ENCODE results near the gene RFLNA.
A peak's percentile ranks its signal among the peaks of the same experiment; 100 is the strongest.

DNA sequence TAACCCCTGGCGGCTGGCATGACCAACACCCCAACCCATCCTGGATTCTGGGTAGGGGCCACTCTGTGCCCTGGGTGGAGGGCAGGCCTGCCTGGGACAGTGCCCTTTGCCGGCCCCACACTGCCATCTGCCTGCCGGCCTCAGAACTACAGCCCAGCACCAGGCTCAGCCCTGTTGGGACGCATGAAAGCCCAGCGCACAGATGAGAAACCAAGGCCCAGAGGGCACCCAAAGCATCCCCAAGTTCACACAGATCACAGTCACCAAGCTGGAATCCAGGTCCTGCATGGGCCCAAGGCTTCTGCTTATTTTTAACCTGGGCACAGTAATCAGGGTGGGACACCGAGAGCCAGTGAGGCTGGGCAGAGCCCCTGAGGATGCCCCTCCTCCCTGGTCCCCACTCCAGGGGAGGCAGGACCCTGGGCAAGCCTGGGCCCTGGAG lies 26.2 kb downstream of the RFLNA start:
- TF ChIP-seq, protein P1, sequence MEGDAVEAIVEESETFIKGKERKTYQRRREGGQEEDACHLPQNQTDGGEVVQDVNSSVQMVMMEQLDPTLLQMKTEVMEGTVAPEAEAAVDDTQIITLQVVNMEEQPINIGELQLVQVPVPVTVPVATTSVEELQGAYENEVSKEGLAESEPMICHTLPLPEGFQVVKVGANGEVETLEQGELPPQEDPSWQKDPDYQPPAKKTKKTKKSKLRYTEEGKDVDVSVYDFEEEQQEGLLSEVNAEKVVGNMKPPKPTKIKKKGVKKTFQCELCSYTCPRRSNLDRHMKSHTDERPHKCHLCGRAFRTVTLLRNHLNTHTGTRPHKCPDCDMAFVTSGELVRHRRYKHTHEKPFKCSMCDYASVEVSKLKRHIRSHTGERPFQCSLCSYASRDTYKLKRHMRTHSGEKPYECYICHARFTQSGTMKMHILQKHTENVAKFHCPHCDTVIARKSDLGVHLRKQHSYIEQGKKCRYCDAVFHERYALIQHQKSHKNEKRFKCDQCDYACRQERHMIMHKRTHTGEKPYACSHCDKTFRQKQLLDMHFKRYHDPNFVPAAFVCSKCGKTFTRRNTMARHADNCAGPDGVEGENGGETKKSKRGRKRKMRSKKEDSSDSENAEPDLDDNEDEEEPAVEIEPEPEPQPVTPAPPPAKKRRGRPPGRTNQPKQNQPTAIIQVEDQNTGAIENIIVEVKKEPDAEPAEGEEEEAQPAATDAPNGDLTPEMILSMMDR (conservative IDR thresholded peaks at IDR 0.05 in 1 of 2, IDR thresholded peaks at IDR 0.05 in 1 of 2; ENCODE audit: low read depth in 1 of 2, low read length in 2 of 2), result peak; percentile 82 to 92
- TF ChIP-seq EZH2 (IDR thresholded peaks at IDR 0.05; ENCODE audit: low read length, missing control alignments), result no peak
